Loucy (cell line): ENCODE measurements around the gene ORC3.

Source experiments
- CTCF ChIP-seq: fragments of 200-600 bp; sonication (generic); conservative IDR thresholded peaks from 2 replicates; pipeline ENCODE4 v1.5.1; 2014; ENCODE audit warnings: mild to moderate bottlenecking, antibody characterized with exemption, low read length
- EZH2phosphoT487 ChIP-seq: fragments of 200-600 bp; IDR thresholded peaks from 2 replicates; pipeline ENCODE4 v1.6.1; 2018; ENCODE audit warnings: antibody characterized with exemption, mild to moderate bottlenecking, moderate library complexity, borderline replicate concordance

GRCh38 chr6:87583822-87584221 lies 6.1 kb upstream of the ORC3 start:
- no peak for TF ChIP-seq CTCF
- TF ChIP-seq EZH2phosphoT487 = no peak
